GM19328 (cell line): Measurements from ENCODE around the gene LAGE3.

ENCODE experiments used
- ATAC-seq: cut with Tn5 transposase; IDR thresholded peaks from one replicate; pipeline ENCODE4 v1.9.1; 2021; ENCODE audit warnings: mild to moderate bottlenecking, moderate library complexity; ENCODE audit not compliant: unreplicated experiment

LAGE3 gene

DNA sequence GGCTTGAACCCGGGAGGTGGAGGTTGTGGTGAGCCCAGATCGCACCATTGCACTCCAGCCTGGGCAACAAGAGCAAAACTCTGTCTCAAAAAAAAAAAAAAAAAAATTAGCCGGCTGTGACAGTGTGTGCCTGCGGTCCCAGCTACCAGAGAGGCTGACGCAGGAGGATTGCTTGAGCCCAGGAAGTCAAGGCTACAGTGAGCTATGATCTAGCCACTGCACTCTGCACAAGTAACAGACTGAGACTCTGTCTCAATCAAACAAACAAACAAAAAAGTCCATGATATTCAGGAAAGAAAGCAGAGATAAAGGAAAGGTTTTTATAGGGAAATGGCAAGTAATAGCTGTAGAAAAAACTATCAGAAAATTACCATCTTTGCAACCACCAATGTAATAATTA is 2.1 kb upstream of the LAGE3 start:
- no peak for ATAC-seq

GRCh38 chrX:154477891-154478477 is 1.1 kb downstream of the LAGE3 start:
- no peak for ATAC-seq

- no peak for ATAC-seq
Observed at GRCh38 chrX:154476821-154477220, 2.3 kb downstream of the LAGE3 start.

GRCh38 chrX:154473683-154474082 is 5.4 kb downstream of the LAGE3 start:
- no peak for ATAC-seq

GRCh38 chrX:154472685-154473632 is 6.1 kb downstream of the LAGE3 start:
- no peak for ATAC-seq

GRCh38 chrX:154471839-154472684 is 7.0 kb downstream of the LAGE3 start:
- no peak for ATAC-seq

DNA sequence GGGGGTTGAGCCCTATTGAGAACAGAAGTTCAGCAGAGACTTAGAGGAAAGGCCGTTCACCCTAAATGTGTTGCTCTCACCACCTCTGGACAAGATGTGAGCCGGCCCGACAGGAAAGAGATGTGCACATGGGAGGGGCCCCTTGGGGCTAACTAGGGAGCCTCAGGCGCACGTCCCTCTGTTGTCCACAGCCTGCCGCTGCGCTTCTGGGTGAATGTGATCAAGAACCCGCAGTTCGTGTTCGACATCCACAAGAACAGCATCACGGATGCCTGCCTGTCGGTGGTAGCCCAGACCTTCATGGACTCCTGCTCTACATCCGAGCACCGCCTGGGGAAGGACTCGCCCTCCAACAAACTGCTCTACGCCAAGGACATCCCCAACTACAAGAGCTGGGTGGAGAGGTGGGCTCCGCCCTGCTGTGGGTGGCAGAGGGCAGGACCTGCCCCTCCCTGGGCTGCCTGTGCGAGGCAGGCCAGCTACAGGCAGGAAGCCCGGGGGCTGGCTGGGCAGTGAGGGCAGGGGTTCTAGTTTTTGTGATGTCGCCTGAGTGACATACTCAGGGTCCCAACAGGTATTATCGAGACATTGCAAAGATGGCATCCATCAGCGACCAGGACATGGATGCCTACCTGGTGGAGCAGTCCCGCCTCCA is 8.0 kb downstream of the LAGE3 start:
- ATAC-seq = no peak

DNA sequence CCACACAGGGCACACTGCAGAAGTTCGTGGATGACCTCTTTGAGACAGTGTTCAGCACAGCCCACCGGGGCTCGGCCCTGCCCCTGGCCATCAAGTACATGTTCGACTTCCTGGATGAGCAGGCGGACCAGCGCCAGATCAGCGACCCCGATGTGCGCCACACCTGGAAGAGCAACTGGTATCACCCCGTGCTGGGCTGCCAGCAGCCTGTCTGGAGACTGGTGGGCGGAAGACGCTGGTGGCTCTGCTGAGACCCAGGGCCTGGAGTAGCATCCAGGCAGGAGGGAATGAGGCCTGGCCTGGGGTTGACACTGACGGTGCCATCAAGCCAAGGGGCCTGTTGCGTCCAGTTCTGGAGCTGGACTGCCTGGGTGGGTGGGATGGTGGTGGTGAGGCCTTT is 8.6 kb downstream of the LAGE3 start:
- no peak for ATAC-seq

DNA sequence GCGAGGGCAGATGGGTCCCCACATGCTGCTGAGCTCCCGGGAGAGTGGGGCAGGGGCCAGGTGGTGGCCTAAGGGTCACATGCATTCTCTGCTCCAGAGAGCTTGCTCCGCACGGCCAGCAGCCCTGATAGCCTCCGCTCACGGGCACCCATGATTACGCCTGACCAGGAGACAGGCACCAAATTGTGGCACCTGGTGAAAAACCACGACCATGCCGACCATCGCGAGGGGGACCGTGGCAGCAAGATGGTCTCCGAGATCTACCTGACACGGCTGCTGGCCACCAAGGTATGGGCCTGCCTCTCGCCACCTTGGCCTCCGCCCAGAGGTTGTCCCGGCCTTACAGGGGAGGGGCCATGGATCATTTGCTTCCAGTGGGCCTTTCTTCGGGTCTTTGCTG is 9.2 kb downstream of the LAGE3 start:
- no peak for ATAC-seq

- no peak for ATAC-seq
Observed at GRCh38 chrX:154469114-154469513, 10.0 kb downstream of the LAGE3 start.

DNA sequence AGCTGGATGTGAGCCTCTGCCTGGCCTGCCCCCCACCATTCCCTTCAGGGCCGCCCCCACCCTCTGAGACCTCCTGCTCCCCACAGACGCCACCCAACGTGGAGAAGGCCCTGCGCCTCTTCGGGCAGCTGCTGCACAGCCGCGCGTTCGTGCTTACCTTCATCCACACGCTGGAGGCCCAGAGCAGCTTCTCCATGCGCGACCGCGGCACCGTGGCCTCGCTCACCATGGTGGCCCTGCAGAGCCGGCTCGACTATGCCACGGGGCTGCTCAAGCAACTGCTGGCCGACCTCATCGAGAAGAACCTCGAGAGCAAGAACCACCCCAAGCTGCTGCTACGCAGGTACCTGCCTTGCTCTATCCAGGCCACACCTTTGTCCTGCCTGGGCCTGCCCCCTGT is 10.9 kb downstream of the LAGE3 start:
- no peak for ATAC-seq

GRCh38 chrX:154467556-154467955 is 11.5 kb downstream of the LAGE3 start:
- ATAC-seq = no peak

DNA sequence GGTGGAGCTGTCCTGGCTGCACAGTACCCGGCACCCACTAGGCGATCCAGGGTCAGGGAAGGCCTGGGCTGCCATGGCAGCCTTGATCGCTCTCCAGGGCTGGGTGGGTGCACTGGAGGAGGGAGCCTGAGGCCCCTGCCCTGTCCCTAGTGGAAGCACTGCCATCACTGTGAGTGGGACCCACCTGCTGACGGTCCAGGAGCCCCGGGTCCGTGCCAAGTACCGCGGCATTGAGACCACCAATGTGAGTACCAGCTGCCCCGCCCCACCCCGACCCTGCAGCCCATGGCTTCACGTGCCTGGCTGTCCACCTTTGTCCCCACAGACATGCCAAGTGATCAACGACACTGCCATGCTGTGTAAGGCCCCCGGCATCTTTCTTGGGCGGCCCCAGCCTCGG is 12.2 kb downstream of the LAGE3 start:
- ATAC-seq = no peak

- ATAC-seq = no peak
Observed at GRCh38 chrX:154466036-154466435, 13.0 kb downstream of the LAGE3 start.

- no peak for ATAC-seq
Observed at GRCh38 chrX:154465601-154466000, 13.5 kb downstream of the LAGE3 start.

DNA sequence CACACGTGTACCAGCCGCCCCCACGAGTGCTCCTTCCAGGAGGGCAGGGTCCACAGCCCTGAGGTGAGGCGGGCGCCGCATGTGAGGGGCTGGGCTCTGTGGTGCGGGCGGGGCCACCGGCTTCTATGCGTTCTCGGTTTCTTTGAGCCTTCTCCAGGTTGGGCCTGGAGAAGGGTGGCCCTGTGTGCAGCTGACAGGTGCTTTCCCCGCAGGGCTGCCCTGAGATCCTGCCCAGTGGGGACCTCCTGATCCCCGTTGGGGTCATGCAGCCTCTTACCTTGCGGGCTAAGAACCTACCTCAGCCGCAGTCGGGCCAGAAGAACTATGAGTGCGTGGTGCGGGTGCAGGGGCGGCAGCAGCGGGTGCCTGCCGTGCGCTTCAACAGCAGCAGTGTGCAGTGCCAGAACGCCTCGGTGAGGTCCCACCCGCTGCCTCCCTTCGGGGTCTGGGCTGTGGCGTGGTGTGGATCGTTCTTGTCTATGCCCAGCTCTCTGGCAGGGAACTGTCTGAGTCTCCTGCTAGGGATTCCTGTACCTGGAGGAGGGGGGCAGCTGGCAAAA is 14.2 kb downstream of the LAGE3 start:
- no peak for ATAC-seq

DNA sequence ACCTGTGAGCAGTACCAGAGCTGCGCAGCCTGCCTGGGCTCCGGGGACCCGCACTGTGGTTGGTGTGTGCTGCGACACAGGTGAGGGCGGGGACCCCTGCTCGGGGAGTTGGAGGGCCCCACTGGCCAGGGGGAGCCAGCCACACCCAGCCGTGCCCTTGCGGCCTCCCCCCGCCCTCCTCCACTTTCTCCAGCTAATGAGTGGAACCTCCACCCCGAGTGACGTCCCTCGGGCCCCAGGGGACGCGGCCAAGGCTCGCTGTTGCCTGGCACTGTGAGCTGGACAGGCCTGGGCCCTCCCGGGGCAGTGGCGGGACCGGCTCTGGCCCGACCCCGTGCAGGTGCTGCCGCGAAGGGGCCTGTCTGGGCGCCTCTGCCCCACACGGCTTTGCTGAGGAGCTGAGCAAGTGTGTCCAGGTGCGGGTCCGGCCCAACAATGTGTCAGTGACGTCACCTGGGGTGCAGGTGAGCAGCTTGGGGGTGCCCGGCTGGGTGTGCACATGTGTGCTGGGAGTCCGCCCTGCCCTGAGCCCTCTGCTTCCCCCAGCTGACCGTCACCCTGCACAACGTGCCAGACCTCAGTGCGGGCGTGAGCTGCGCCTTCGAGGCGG is 15.4 kb downstream of the LAGE3 start:
- no peak for ATAC-seq

GRCh38 chrX:154462396-154462795 is 16.7 kb downstream of the LAGE3 start:
- no peak for ATAC-seq

DNA sequence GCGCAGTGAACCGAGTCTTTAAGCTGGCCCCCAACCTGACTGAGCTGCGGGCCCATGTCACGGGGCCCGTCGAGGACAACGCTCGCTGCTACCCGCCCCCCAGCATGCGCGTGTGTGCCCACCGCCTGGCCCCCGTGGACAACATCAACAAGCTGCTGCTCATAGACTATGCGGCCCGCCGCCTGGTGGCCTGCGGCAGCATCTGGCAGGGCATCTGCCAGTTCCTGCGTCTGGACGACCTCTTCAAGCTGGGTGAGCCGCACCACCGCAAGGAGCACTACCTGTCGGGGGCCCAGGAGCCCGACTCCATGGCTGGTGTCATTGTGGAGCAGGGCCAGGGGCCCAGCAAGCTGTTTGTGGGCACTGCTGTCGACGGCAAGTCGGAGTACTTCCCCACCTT is 18.8 kb downstream of the LAGE3 start:
- ATAC-seq = no peak

DNA sequence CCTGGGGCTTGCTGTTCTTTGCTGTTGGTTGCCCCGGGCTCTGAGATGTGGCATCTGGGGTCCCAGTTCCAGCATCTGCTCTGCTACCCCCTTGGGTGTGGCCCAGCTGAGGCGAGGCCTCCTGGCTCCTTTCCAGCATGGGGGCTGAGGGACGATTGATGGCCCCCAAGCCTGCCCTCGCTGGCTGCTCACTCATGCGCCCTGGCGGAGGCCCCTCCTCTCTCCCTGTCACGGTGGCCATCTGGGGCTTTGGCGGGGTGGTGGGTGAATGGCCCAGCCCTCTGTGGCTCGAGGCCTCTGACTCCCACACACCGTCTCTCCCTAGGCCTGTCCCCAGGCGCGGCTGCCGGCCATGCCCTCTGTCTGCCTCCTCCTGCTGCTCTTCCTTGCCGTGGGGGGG is 19.2 kb downstream of the LAGE3 start:
- no peak for ATAC-seq
